PFSK-1 (cell line): ENCODE data around the gene TRMU.

Experiments
- FOXP2 ChIP-seq: optimal IDR thresholded peaks from 2 replicates; pipeline ENCODE3; 2011; ENCODE audit warnings: borderline replicate concordance, control low read depth, inconsistent platforms; ENCODE audit not compliant: insufficient read depth; ENCODE audit errors: extremely low read length, extremely low read depth
- POLR2AphosphoS5 ChIP-seq: IDR thresholded peaks from 2 replicates; pipeline ENCODE4 v1.6.1; 2012; ENCODE audit warnings: low read depth, mild to moderate bottlenecking, control low read depth, low read length, moderate library complexity
- REST ChIP-seq, 2 experiments: IDR thresholded peaks; 2 replicates each; pipeline versions ENCODE4 v1.6.1 to v1.8.0; 2011 to 2012; ENCODE audit warnings: low read depth in 2 of 2, low read length in 2 of 2, control low read depth in 1 of 2, inconsistent platforms in 1 of 2, mild to moderate bottlenecking in 1 of 2, moderate library complexity in 1 of 2; ENCODE audit not compliant: insufficient read depth in 1 of 2
- SIN3A ChIP-seq: IDR thresholded peaks from 2 replicates; pipeline ENCODE4 v1.6.1; 2012; ENCODE audit warnings: mild to moderate bottlenecking, low read length, moderate library complexity, borderline replicate concordance; ENCODE audit not compliant: insufficient read depth
- TAF1 ChIP-seq: IDR thresholded peaks from 2 replicates; pipeline ENCODE4 v1.6.1; 2012; ENCODE audit warnings: low read length, control low read depth, borderline replicate concordance; ENCODE audit not compliant: insufficient read depth

The TRMU gene

GRCh38 chr22:46380069-46380468 lies 44.6 kb downstream of the TRMU start:
- TF ChIP-seq POLR2AphosphoS5 (no peak), SIN3A (no peak), FOXP2 (no peak), REST (IDR thresholded peaks at IDR 0.05; ENCODE audit: insufficient read depth in 1 of 2, low read depth in 2 of 2, low read length in 2 of 2) (no peak), TAF1 (no peak)

- TF ChIP-seq SIN3A (no peak), POLR2AphosphoS5 (no peak), FOXP2 (no peak), TAF1 (no peak), REST (IDR thresholded peaks at IDR 0.05; ENCODE audit: insufficient read depth in 1 of 2, low read depth in 2 of 2, low read length in 2 of 2) (no peak)
These were observed 45.1 kb downstream of the TRMU start for GRCh38 chr22:46380581-46380980.

GRCh38 chr22:46381142-46381541 lies 45.6 kb downstream of the TRMU start:
- no peak for TF ChIP-seq REST (IDR thresholded peaks at IDR 0.05; ENCODE audit: insufficient read depth in 1 of 2, low read depth in 2 of 2, low read length in 2 of 2)
- no peak for TF ChIP-seq FOXP2
- no peak for TF ChIP-seq TAF1
- no peak for TF ChIP-seq SIN3A
- TF ChIP-seq POLR2AphosphoS5 = no peak

GRCh38 chr22:46381731-46382130 lies 46.2 kb downstream of the TRMU start:
- no peak for TF ChIP-seq REST (IDR thresholded peaks at IDR 0.05; ENCODE audit: insufficient read depth in 1 of 2, low read depth in 2 of 2, low read length in 2 of 2)
- TF ChIP-seq POLR2AphosphoS5 = no peak
- no peak for TF ChIP-seq TAF1
- TF ChIP-seq SIN3A = no peak
- no peak for TF ChIP-seq FOXP2

- no peak for TF ChIP-seq SIN3A
- TF ChIP-seq FOXP2 = no peak
- no peak for TF ChIP-seq TAF1
- no peak for TF ChIP-seq REST (IDR thresholded peaks at IDR 0.05; ENCODE audit: insufficient read depth in 1 of 2, low read depth in 2 of 2, low read length in 2 of 2)
- no peak for TF ChIP-seq POLR2AphosphoS5
These were observed 47.0 kb downstream of the TRMU start for GRCh38 chr22:46382524-46382923.
